Activated T-cell treated with anti-CD3 and anti-CD28 coated beads for 1 hour (primary cell): ENCODE measurements around the gene AGT.
"Not testable (repeated sequence)": the region's sequence is repeated elsewhere in the genome, so short reads cannot be mapped to it uniquely, and the experiment has no call there.

Source experiments
- DNase-seq: peaks from one replicate; pipeline ENCODE4 v3.0.0-alpha.2; 2020; ENCODE audit warnings: low read depth

AGT gene

DNA sequence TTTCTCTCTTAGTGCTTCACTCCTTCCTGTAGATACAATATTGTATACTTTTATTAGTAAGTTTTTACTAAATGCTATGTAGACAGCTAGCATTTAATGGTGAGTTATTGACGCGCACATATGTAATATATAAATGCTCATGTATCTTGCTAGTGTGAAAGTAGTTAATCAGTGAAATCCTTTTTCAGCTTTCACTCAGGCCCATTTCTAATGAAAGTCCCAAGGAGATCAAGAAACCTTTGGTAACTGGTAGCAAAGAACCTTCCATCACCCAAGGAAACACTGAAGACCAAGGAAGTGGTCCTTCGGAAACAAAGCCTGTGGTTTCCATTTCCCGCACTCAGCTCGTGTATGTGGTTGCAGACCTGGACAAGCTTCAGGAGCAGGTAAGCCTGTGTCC lies 27.2 kb downstream of the AGT start:
- DNase-seq = no peak

DNA sequence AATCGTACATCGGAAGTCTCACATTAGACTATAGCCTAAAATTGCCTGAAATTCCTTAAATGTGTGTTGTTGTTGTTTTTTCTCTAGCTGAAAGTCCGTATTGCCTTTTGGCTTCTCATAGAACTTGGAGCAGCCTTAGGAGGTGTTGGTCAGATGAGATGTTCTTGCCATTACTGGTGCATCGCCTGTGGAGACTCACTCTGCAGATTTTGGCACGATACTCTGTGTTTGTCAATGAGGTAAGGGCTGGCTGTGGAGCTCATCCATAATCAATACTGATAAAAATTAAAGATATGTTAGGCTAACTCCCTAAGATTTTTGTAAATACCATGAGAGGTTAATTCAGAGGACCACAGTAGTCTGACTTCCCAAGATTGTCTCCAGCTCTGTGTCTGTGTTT lies 28.9 kb downstream of the AGT start:
- DNase-seq = no peak

DNA sequence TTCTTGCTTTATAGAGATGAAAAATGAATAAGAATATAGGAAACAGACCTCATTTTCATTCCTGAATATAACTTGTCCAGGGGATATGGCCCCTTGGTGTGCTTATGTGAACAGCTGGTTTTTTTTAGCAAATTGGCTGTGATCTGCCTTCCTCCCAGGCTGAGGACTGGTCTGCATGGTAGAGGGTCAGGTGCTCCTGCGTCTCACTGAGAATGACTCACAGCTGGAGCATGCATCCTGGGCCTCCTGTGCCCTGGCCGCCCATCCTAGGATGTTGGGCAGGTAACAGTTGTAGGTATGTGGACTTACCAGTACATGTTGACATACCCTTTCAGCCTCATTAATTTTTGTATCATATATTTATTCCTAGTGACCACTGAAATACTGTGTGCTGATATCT lies 29.8 kb downstream of the AGT start:
- no peak for DNase-seq

DNA sequence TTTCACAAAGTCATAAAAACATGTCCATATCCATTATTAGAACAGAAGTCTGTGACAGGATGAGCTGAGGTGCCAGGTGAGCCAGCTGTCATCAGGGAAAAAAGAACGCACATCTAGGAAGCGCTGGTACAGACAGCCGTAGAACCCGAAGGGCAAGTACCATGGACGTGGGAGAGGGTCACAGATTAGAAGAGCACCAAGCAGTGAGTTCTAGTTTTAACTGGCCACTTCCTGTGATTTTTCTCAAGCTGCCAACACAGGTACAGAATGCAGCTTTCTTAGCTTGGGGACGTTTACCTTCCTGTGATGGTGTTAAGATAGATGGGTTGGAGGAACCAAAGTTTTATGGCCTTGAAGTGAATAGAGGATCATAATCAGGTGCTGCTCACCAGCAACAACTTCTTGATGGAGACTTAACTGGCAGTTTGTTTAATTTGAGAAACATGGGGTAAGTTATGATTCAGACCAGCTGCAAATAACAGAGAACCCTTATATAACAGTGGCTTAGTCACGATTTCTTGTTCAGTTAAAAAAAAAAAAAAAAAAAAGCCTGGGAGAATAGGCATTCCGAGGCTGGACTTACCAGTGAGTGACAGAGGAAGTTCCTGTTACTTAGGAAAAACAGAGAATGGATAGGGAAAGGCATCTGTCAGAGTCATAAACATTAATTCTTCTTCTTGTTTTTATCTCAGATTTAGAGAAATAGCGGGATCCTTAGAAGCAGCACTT lies 30.9 kb downstream of the AGT start:
- DNase-seq = no peak

DNA sequence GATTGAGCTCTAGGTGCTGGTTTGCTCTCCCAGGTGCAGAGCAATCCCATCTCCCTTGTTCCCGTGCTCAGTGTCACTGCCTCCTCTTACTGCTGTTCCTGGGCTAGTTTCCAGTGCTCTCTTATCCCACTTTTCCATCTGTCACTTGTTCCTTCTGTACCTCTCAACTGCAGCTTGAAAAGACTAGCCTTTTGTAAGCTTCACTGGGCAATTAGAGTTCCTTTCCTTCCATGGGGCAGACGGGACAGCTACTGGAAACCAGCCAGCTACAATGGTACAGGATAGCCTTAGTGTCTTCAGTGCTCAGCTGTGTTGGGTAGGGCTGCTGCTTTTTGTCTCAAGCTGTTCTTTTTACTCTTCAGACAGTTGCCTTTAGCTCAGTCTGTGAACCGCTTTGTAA lies 31.6 kb downstream of the AGT start:
- no peak for DNase-seq

DNA sequence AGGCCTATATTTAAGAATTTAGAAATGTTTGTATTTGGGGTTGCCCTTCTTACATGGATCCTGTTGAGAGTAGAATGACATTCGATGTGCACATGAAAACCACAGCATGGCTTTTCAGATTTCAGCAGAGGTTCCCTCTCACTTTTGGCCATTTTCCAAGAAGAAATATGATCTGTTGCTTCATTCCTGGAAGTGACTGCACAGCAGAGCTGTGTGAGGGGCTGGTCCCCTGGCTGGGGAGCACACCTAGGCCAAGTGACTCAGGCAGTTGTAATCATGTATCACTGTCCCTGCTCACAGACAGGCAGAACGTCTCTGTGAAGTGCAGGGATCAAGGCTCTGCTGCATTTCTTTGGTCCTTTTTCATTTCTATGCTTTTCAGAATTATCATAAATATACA lies 32.3 kb downstream of the AGT start:
- DNase-seq = no peak

DNA sequence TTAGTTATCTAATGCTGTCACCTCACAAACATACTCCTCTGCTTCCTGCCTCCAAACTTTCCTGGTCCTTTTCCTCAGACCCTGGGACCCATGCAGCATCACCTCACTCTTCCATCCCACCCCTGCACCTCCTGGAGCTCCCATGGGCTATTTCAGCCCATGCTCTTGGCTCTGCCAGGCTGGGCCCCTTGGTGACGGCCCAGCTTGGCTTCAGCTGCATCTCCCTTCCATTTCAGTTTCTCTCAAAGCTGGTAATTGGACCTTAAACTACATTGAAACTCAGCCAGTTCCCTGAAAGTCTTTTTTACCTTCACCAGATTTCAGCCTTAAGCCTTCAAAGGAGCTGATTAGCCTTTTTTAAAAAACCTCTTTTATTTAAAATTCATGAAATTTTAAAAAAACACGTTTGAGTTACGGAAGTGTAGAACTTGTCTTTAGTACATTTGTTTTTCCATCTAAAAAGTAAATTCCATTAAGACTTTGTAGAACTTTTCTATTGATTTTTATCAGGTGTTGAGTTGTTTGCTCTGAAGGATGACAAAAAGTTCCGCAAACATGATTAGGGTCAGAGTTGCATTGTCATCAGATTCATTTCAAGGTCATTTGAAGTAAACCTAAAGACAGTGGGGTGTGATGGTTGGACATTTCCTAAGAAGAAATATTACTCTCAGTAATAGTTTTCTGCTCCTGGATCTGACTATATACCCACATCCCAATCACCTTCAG lies 33.5 kb downstream of the AGT start:
- no peak for DNase-seq

DNA sequence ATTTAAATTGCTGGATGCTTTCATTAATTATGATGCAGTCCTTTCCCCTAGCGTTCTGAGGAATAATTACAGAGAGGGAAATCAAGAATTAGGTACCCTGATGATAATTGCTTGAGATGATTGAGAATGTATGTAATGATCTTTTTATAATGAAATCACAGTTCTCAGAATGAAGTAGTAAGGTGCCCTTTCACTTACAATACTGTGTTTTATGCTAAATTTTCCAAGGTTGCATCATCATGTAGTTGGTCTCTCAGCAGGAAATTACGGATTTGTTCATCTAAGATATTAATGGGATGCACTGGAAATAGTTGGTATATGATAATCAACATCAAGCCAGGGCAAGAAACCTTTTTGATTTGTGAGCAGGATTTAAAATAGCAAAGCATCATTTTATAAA lies 34.1 kb downstream of the AGT start:
- no peak for DNase-seq

DNA sequence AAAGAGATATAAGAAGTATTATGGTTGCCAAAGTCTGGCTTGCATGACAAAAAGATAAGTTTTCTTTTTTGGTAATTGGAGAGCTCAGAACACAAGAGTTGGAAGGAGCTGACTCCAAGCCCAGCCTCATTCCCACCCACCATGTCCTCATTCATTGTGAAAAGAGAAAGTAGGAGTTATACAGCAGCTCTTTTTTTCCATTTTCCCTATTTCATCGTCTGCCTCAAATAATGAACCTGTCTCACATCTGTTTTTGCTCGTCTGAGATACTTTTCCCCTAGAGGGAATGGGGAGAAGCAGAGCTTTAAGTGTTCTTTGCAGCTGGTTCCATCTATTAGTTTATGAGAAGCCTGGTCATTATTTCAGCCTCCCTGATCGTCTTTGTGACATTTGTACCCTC lies 34.7 kb downstream of the AGT start:
- no peak for DNase-seq

DNA sequence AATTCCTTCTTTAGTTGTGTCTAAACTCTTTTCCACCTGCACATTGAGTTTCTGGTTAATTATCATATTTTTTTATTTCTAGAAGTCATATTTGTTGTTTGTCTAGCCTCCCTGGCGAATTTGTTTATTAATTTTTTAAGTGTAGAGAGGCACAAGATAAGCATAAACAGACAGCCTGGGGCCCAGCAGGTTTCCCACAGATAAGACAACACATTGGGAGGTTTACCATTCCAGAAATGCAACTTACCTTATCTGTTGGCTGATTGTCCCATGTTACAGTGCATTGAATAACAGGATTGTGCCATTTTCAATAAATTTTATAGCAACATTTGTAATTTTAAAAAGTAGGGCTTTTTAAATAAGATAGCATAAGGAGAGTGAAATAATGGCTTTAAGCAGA lies 36.7 kb downstream of the AGT start:
- DNase-seq = no peak

DNA sequence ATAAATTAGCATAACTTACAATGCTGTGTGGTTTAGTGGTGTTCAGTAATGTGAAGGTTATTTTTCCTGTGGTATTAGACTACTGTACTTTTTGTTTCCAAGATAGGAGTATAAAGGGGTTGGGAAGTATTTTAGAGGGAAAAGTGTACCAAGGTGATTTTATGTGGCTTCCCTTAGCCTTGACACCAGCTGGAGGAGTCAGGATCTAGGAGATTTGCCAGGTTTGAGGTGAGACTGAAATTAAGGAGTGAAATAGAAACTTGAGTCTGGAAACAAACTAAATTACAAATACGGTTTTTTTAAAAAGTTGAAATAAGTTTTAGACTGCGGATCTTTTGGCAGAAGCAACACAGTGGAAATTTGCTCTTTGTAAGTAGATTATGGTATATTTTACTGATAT lies 39.3 kb downstream of the AGT start:
- DNase-seq = no peak

DNA sequence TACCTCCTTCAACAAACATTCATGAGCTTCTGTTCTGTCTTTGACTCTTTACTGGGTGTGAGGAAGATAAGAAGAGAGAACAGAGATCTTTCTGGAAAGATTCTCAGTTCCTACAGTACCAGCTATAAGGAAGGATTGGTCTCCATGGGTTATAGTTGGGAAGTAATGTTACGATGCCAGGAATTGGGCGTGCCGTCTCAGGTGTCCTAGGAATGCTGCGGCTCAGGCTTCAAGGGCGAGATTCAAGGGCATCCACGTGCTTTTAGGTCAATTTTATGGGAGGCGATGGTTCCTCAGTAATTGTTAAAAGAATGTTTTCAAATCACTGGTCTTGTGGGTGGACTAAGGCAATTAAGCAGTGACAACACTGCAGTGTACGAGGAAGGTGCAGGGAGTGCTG lies 44.4 kb downstream of the AGT start:
- no peak for DNase-seq

DNA sequence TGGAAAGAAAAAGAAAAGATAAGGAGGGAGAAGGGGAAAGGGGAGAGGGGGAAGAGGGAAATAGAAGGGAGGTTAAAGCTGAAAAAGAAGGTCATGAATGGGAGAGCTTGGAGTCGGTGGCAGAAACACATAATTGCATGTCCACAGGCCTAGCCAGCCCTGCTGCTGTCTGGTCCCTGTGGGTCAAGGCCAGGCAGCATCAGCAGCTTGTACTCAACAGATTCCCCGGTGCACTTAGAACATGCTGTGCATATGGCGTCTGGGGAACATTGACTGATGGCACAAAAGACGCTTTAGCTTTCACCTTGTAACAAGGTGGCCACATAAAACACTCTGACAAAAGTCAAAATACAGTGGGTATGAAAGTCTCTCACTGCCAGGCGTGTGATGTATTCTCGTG lies 45.7 kb downstream of the AGT start:
- no peak for DNase-seq

DNA sequence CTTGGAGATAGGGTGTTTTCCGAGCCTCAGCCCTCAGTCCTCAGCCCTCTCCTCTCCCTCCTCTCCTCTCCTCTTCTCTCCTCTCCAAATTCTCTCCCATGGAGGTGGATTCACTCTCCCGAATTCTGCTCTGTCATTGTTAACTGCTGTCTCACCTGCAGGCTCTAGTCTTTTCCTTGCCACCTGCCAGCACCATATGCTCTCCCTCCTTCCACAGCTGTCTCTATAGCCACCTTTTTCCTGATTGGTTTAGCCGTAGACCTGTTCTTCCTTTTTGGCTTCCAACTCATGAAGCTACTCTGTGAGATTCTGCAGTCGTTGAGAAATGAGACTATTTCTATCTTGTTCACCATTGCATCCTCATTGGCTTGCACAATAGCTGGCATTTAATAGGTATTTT lies 51.9 kb downstream of the AGT start:
- no peak for DNase-seq

DNA sequence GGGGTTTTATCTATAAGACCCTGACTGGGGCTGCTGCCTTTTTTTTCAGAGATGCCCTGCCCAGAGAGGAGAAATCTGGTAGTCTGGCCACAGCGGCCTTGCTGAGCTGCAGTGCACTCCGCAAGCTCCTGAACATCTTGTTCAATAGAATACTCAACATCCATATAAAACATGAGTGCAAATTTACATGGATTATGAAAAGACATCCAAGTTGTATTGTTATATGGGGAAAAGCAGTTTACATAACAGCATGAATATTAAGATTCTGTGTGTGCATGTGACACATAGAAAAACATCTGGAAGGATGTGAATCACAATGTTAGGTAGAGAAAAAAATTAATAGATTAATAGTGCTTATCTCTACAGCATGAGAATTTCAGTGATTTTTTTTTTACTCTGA lies 55.2 kb downstream of the AGT start:
- DNase-seq = no peak

DNA sequence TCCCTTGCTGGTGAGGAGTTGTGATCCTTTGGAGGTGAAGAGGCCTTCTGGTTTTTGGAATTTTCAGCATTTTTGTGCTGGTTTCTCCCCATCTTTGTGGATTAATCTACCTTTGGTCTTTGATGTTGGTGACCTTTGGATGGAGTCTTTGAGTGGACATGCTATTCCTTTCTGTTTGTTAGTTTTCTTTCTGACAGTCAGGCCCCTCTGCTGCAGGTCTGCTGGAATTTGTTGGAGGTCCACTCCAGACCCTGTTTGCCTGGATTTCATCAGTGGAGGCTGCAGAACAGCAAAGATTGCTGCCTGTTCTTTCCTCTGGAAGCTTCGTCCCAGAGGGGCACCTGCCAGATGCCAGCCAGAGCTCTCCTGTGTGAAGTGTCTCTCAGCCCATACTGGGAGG lies 55.8 kb downstream of the AGT start:
- DNase-seq = not testable (repeated sequence)

DNA sequence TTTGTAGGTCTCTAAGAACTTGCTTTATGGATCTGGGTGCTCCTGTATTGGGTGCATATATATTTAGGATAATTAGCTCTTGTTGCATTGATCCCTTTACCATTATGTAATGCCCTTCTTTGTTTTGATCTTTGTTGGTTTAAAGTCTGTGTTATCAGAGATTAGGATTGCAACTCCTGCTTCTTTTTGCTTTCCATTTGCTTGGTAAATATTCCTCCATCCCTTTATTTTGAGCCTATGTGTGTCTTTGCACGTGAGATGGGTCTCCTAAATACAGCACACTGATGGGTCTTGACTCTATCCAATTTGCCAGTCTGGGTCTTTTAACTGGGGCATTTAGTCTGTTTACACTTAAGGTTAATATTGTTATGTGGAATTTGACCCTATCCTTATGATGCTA lies 57.2 kb downstream of the AGT start:
- not testable (repeated sequence) for DNase-seq
